Hepatocyte (in vitro differentiated cells): ENCODE measurements around the gene CDC42EP1. TPM values are rescaled to one million over a fixed set of nuclear protein-coding genes. Genes with fewer than 3 reads are reported as not detected.
"Not testable (repeated sequence)": the region's sequence is repeated elsewhere in the genome, so short reads cannot be mapped to it uniquely, and the experiment has no call there.

ENCODE experiments used
- DNase-seq: peaks from one replicate; pipeline ENCODE4 v3.0.0-alpha.2; 2016; ENCODE audit warnings: low spot score
- H2AFZ ChIP-seq: fragments of 200-600 bp; sonication (generic); 2 replicates; pipeline ENCODE4 v1.6.0; 2016; ENCODE audit warnings: antibody characterized with exemption, mild to moderate bottlenecking
- H3K27ac ChIP-seq: fragments of 200-600 bp; sonication (generic); 2 replicates; pipeline ENCODE4 v1.5.1; 2016; ENCODE audit warnings: mild to moderate bottlenecking
- H3K27me3 ChIP-seq: fragments of 200-600 bp; sonication (generic); 2 replicates; pipeline ENCODE4 v1.6.1; 2016
- H3K36me3 ChIP-seq: fragments of 200-600 bp; sonication (generic); replicated peaks from 2 replicates; pipeline ENCODE4 v1.5.1; 2016; ENCODE audit warnings: low read depth; ENCODE audit not compliant: insufficient read depth
- H3K4me1 ChIP-seq: fragments of 200-600 bp; sonication (generic); 2 replicates; pipeline ENCODE4 v1.5.1; 2016; ENCODE audit warnings: mild to moderate bottlenecking, moderate library complexity; ENCODE audit not compliant: insufficient read depth
- H3K4me2 ChIP-seq: fragments of 200-600 bp; sonication (generic); 2 replicates; pipeline ENCODE4 v1.6.0; 2016
- H3K4me3 ChIP-seq: fragments of 200-600 bp; sonication (generic); 2 replicates; pipeline ENCODE4 v1.5.1; 2016; ENCODE audit warnings: mild to moderate bottlenecking
- H3K79me2 ChIP-seq: fragments of 200-600 bp; sonication (generic); 2 replicates; pipeline ENCODE4 v1.6.0; 2017; ENCODE audit warnings: mild to moderate bottlenecking
- H3K9me2 ChIP-seq: fragments of 200-600 bp; sonication (generic); replicated peaks from 2 replicates; pipeline ENCODE4 v1.6.0; 2017; ENCODE audit warnings: mild to moderate bottlenecking; ENCODE audit not compliant: insufficient read depth
- H3K9me3 ChIP-seq: fragments of 200-600 bp; sonication (generic); 2 replicates; pipeline ENCODE4 v1.5.1; 2016; ENCODE audit warnings: low read depth, mild to moderate bottlenecking
- H4K20me1 ChIP-seq: fragments of 200-600 bp; sonication (generic); 2 replicates; pipeline ENCODE4 v1.6.0; 2016; ENCODE audit warnings: mild to moderate bottlenecking; ENCODE audit not compliant: insufficient read depth, poor library complexity, severe bottlenecking
- CTCF ChIP-seq: fragments of 200-600 bp; sonication (generic); IDR thresholded peaks from 2 replicates; pipeline ENCODE4 v1.5.1; 2016; ENCODE audit warnings: antibody characterized with exemption, mild to moderate bottlenecking; ENCODE audit not compliant: poor library complexity
- EZH2 ChIP-seq: fragments of 200-600 bp; sonication (generic); IDR thresholded peaks from 2 replicates; pipeline ENCODE4 v1.6.1; 2016; ENCODE audit warnings: antibody characterized with exemption, mild to moderate bottlenecking, borderline replicate concordance
- EZH2phosphoT487 ChIP-seq: fragments of 200-600 bp; sonication (generic); IDR thresholded peaks from one replicate; pipeline ENCODE4 v1.6.1; 2018; ENCODE audit warnings: antibody characterized with exemption, mild to moderate bottlenecking, low read depth, moderate library complexity; ENCODE audit not compliant: unreplicated experiment, severe bottlenecking
- WGBS: methylation state at CpG from one replicate; pipeline ENCODE4 v1.1.6; 2016; ENCODE audit warnings: low lambda C conversion rate; ENCODE audit errors: missing lambda C conversion rate; 5-methylcytosine and 5-hydroxymethylcytosine counted together
- polyA plus RNA-seq: library from polyadenylated mRNA; unstranded; fragments of >200 nt; fragmentation: Nextera tagmentation; extraction: Ambion mirVana; gene quantifications from 2 replicates; pipeline ENCODE4 v1.2.1, GENCODE V29; 2016
- total RNA-seq: library from RNA; depleted of rRNA; stranded (reverse); fragments of >200 nt; gene quantifications from 2 replicates; pipeline ENCODE4 v1.2.3, GENCODE V29; 2014

The CDC42EP1 gene
- total and polyA plus RNA-seq, 2 experiments from 2014 or later = 34.6 to 149 TPM

- 86% methylated on average over 4 of the region's 4 CpGs for WGBS
- H3K4me3 ChIP-seq = no peak overlapping the region
- H2AFZ ChIP-seq = no peak overlapping the region
- H4K20me1 ChIP-seq = no peaks in the 10 kb centered on the region
- no peak overlapping the region for H3K4me2 ChIP-seq
- no peaks in the 10 kb centered on the region for H3K27me3 ChIP-seq
- H3K9me2 ChIP-seq = no peaks in the 10 kb centered on the region
- peaks cover 18% of the 10 kb centered on the region for H3K79me2 ChIP-seq
- H3K36me3 ChIP-seq = no peaks in the 10 kb centered on the region
- no peaks in the 10 kb centered on the region for H3K9me3 ChIP-seq
- DNase-seq = no peak
- no peak overlapping the region for H3K27ac ChIP-seq
- TF ChIP-seq EZH2 (no peak), EZH2phosphoT487 (no peak), CTCF (no peak)
- H3K4me1 ChIP-seq = peaks cover 15% of the 10 kb centered on the region
Measured at GRCh38 chr22:37582526-37582925, 22.2 kb downstream of the CDC42EP1 start.

GRCh38 chr22:37588546-37589215 lies 28.4 kb downstream of the CDC42EP1 start:
- 65% methylated on average over 11 of the region's 11 CpGs for whole genome bisulfite sequencing
- Histone ChIP-seq H4K20me1 (no peaks in the 10 kb centered on the region), H3K4me1 (no peaks in the 10 kb centered on the region), H3K36me3 (no peaks in the 10 kb centered on the region), H3K9me3 (no peaks in the 10 kb centered on the region), H3K4me3 (no peak overlapping the region), H3K27me3 (no peaks in the 10 kb centered on the region), H2AFZ (no peak overlapping the region), H3K4me2 (no peak overlapping the region), H3K27ac (no peak overlapping the region), H3K79me2 (no peaks in the 10 kb centered on the region), H3K9me2 (no peaks in the 10 kb centered on the region)
- DNase-seq = peak; percentile 26
- TF ChIP-seq EZH2 = no peak
- no peak for TF ChIP-seq CTCF
- no peak for TF ChIP-seq EZH2phosphoT487

- H4K20me1 ChIP-seq = no peaks in the 10 kb centered on the region
- H3K4me1 ChIP-seq = no peaks in the 10 kb centered on the region
- H3K9me2 ChIP-seq = no peaks in the 10 kb centered on the region
- no peak for DNase-seq
- H2AFZ ChIP-seq = no peak overlapping the region
- no peaks in the 10 kb centered on the region for H3K36me3 ChIP-seq
- WGBS = 73% methylated on average over 5 of the region's 5 CpGs
- H3K79me2 ChIP-seq = no peaks in the 10 kb centered on the region
- TF ChIP-seq CTCF (no peak), EZH2phosphoT487 (no peak), EZH2 (no peak)
- no peak overlapping the region for H3K27ac ChIP-seq
- no peak overlapping the region for H3K4me2 ChIP-seq
- H3K4me3 ChIP-seq = no peak overlapping the region
- H3K9me3 ChIP-seq = no peaks in the 10 kb centered on the region
- no peaks in the 10 kb centered on the region for H3K27me3 ChIP-seq
Measured at GRCh38 chr22:37589636-37590035, 29.4 kb downstream of the CDC42EP1 start.

DNA sequence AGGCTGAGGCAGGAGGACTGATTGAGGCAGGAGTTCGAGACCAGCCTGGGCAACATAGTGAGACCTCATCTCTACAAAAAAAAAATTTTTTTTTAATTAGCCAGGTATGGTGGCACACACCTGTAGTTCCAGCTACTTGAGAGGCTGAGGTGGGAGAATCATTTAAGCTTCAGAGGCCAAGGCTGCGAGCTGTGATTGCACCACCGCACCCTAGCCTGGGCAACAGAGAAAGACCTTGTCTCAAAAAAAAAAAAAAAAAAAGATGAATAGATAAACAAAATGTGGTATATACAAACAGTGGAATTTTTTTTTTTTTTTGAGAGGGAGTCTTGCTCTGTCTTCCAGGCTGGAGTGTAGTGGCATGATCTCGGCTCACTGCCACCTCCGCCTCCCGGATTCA lies 30.8 kb downstream of the CDC42EP1 start:
- H2AFZ ChIP-seq, DNase-seq, H3K79me2 ChIP-seq, H3K36me3 ChIP-seq, H3K27me3 ChIP-seq, H3K9me3 ChIP-seq, H3K9me2 ChIP-seq, H3K27ac ChIP-seq, H3K4me2 ChIP-seq, H3K4me3 ChIP-seq, H4K20me1 ChIP-seq, H3K4me1 ChIP-seq: not testable (repeated sequence)
- WGBS = 92% methylated on average over 6 of the region's 6 CpGs
